A549 (cell line): ENCODE measurements around the gene MLKL. TPM values are rescaled to one million over a fixed set of nuclear protein-coding genes. Genes with fewer than 3 reads are reported as not detected.

Experiments used
- ATAC-seq, 2 experiments: fragments of 200-7000 bp in 1 of 2; fragments of >200 bp in 1 of 2; cut with Nextera tagmentation in 1 of 2; cut with Tn5 transposase in 1 of 2; 3 replicates each; pipeline versions ENCODE4 v1.8.0 to v1.9.1; 2018 to 2020; ENCODE audit warnings: mild to moderate bottlenecking in 1 of 2, moderate library complexity in 1 of 2
- CTCF ChIA-PET: fragments of 300-600 bp; sonication (Branson Sonifier 250); formaldehyde crosslinking; extraction: SDS; loops from one replicate; lab custom pipeline; 2021; ENCODE audit warnings: antibody characterized with exemption, inconsistent platforms; lab: Yijun Ruan, JAX
- POLR2A ChIA-PET: fragments of 350-600 bp; formaldehyde crosslinking; extraction: SDS; loops from one replicate; lab custom pipeline; 2021; ENCODE audit warnings: antibody characterized with exemption, inconsistent platforms; lab: Yijun Ruan, JAX
- DNase-seq, 2 experiments: peaks; one replicate each; pipeline versions ENCODE4 v3.0.0 to v3.0.0-alpha.2; 2011 to 2016; ENCODE audit warnings: low read depth in 1 of 2, low spot score in 1 of 2
- FAIRE-seq: peaks from 2 replicates; lab custom pipeline; 2011; peaks lifted over from hg19 to GRCh38; lab: Jason Lieb, UNC
- H3K27ac ChIP-seq, 2 experiments: fragments of >200 bp; sonication (Bioruptor Twin); formaldehyde crosslinking; 3 replicates each; pipeline ENCODE4 v1.5.1; 2016 to 2017
- H3K4me1 ChIP-seq: fragments of >200 bp; sonication (Bioruptor Twin); formaldehyde crosslinking; 3 replicates; pipeline ENCODE4 v1.6.1; 2016
- H3K4me2 ChIP-seq: fragments of >200 bp; sonication (Bioruptor Twin); formaldehyde crosslinking; 3 replicates; pipeline ENCODE4 v1.6.1; 2016
- H3K4me3 ChIP-seq: fragments of >200 bp; sonication (Bioruptor Twin); formaldehyde crosslinking; 3 replicates; pipeline ENCODE4 v1.5.1; 2016
- H3K9me3 ChIP-seq: fragments of >200 bp; sonication (Bioruptor Twin); formaldehyde crosslinking; 3 replicates; pipeline ENCODE4 v1.6.1; 2016
- BHLHE40 ChIP-seq: IDR thresholded peaks from 2 replicates; pipeline ENCODE4 v1.6.1; 2012; ENCODE audit warnings: low read depth, low read length, inconsistent platforms
- CTCF ChIP-seq: fragments of >200 bp; sonication (Bioruptor Twin); formaldehyde crosslinking; IDR thresholded peaks from 3 replicates; pipeline ENCODE4 v1.5.1; 2016
- EHF ChIP-seq: fragments of 250-450 bp; sonication (Bioruptor Pico); IDR thresholded peaks from 2 replicates; pipeline ENCODE4 v1.5.0; 2020; ENCODE audit warnings: mild to moderate bottlenecking
- FOSB ChIP-seq: fragments of 250-450 bp; sonication (Bioruptor Pico); IDR thresholded peaks from 2 replicates; pipeline ENCODE4 v1.5.0; 2020; ENCODE audit warnings: mild to moderate bottlenecking, moderate library complexity
- HDAC2 ChIP-seq: fragments of 200-600 bp; sonication (generic); IDR thresholded peaks from 2 replicates; pipeline ENCODE4 v1.6.1; 2016
- HOXA7 ChIP-seq: fragments of 250-450 bp; sonication (Bioruptor Pico); IDR thresholded peaks from 2 replicates; pipeline ENCODE4 v1.5.0; 2020; ENCODE audit warnings: mild to moderate bottlenecking, moderate library complexity
- HOXB13 ChIP-seq: fragments of 250-450 bp; sonication (Bioruptor Pico); IDR thresholded peaks from 2 replicates; pipeline ENCODE4 v1.5.0; 2020; ENCODE audit warnings: low read depth, mild to moderate bottlenecking, moderate library complexity
- JUN ChIP-seq, 2 experiments: fragments of >200 bp; sonication (Bioruptor Twin); formaldehyde crosslinking; IDR thresholded peaks; 2 replicates in 1 of 2; 3 replicates in 1 of 2; pipeline ENCODE4 v1.6.1; 2016 to 2017
- MAFK ChIP-seq: fragments of 450-650 bp; IDR thresholded peaks from 2 replicates; pipeline ENCODE4 v1.6.1; 2014; ENCODE audit not compliant: partially characterized antibody
- MAZ ChIP-seq: fragments of 150-350 bp; IDR thresholded peaks from 2 replicates; pipeline ENCODE4 v1.6.1; 2014; ENCODE audit warnings: antibody characterized with exemption, low read depth, low read length, borderline replicate concordance
- NR3C1 ChIP-seq: fragments of >200 bp; sonication (Bioruptor Twin); formaldehyde crosslinking; IDR thresholded peaks from 3 replicates; pipeline ENCODE4 v1.6.1; 2017
- RFX5 ChIP-seq: fragments of 450-650 bp; IDR thresholded peaks from 2 replicates; pipeline ENCODE4 v1.7.1; 2014; ENCODE audit warnings: antibody characterized with exemption, mild to moderate bottlenecking, moderate library complexity
- RNF2 ChIP-seq: fragments of 200-600 bp; sonication (generic); IDR thresholded peaks from 2 replicates; pipeline ENCODE4 v1.6.1; 2016; ENCODE audit warnings: low read depth, mild to moderate bottlenecking, antibody characterized with exemption, moderate library complexity, borderline replicate concordance
- SMC3 ChIP-seq: fragments of >200 bp; sonication (Bioruptor Twin); formaldehyde crosslinking; IDR thresholded peaks from 3 replicates; pipeline ENCODE4 v1.6.1; 2018; ENCODE audit warnings: inconsistent platforms
- USF2 ChIP-seq: fragments of 450-650 bp; IDR thresholded peaks from 2 replicates; pipeline ENCODE4 v1.6.1; 2014; ENCODE audit warnings: antibody characterized with exemption
- WGBS: methylation state at CpG from one replicate; pipeline ENCODE4 v1.1.6; 2017; ENCODE audit errors: missing lambda C conversion rate; 5-methylcytosine and 5-hydroxymethylcytosine counted together
- polyA plus RNA-seq, 4 experiments: library from polyadenylated mRNA; depleted of rRNA in 3 of 4; stranded (reverse); fragments of >200 nt; fragmentation: RNase III in 1 of 4; extraction: RNeasy Plus Mini Kit Qiagen cat#74134 plus additional on column Dnase treatment in 1 of 4; gene quantifications; 2 replicates in 3 of 4; 3 replicates in 1 of 4; pipeline ENCODE4 v1.2.3, GENCODE V29; 2011 to 2017
- TF ChIP-seq, protein P1 (sequence below): fragments of 150-350 bp; IDR thresholded peaks from 2 replicates; pipeline ENCODE4 v1.6.1; 2014; ENCODE audit warnings: low read depth, mild to moderate bottlenecking, low read length
- TF ChIP-seq, protein P2 (sequence below): fragments of >200 bp; sonication (Bioruptor Twin); formaldehyde crosslinking; IDR thresholded peaks from 2 replicates; pipeline ENCODE4 v1.6.1; 2016

Gene MLKL
- polyA plus RNA-seq, 2 of the 4 experiments (the other 2 are of a cell fraction) = 12.6 to 17.9 TPM

- Histone ChIP-seq H3K9me3 (no peaks in the 10 kb centered on the region), H3K4me2 (no peak overlapping the region), H3K27ac (no peak overlapping the region), H3K4me1 (peaks cover 8% of the 10 kb centered on the region; the same call in 1 of the 3 replicates), H3K4me3 (no peak overlapping the region)
- WGBS = 88% methylated on average over 5 of the region's 5 CpGs
- POLR2A ChIA-PET = no interaction called here
- ATAC-seq (no peak), DNase-seq (no peak), FAIRE-seq (no peak)
- CTCF ChIA-PET = no interaction called here
- TF ChIP-seq MAZ (no peak), JUN (IDR thresholded peaks at IDR 0.05) (no peak), RNF2 (no peak), NR3C1 (no peak), HOXB13 (CRISPR knock-in tag) (no peak), USF2 (no peak), HOXA7 (CRISPR knock-in tag) (no peak)
- TF ChIP-seq, protein P1, sequence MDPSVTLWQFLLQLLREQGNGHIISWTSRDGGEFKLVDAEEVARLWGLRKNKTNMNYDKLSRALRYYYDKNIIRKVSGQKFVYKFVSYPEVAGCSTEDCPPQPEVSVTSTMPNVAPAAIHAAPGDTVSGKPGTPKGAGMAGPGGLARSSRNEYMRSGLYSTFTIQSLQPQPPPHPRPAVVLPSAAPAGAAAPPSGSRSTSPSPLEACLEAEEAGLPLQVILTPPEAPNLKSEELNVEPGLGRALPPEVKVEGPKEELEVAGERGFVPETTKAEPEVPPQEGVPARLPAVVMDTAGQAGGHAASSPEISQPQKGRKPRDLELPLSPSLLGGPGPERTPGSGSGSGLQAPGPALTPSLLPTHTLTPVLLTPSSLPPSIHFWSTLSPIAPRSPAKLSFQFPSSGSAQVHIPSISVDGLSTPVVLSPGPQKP = no peak
- TF ChIP-seq, protein P2, sequence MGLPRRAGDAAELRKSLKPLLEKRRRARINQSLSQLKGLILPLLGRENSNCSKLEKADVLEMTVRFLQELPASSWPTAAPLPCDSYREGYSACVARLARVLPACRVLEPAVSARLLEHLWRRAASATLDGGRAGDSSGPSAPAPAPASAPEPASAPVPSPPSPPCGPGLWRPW = no peak
- TF ChIP-seq, all 56 proteins: peak for 0
These were observed 39.6 kb downstream of the MLKL start for GRCh38 chr16:74661064-74661463.

DNA sequence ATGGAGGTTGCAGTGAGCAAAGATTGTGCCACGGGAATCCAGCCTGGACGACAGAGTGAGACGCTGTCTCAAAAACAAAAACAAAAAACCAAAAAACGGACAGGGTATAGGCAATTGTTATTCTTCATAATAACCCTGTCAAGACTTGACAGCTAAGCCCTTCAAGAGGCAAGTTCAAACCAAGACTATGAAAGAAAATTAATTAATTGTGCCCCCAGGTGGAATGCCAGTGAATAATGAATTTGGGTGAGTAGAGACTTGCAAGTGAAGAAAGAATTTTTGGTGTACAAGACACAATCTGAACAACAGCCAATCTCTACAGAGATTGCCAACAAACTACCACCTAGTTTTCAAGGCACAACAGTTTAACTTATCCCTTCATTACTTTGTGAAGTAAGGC, 40.3 kb downstream of the MLKL start:
- ATAC-seq (no peak), FAIRE-seq (no peak), DNase-seq (no peak)
- H3K4me1 ChIP-seq = peaks cover 4% of the 10 kb centered on the region; the same call in 1 of the 3 replicates
- TF ChIP-seq FOSB (CRISPR knock-in tag) (no peak), CTCF (no peak), BHLHE40 (no peak), HDAC2 (no peak), RFX5 (no peak), EHF (CRISPR knock-in tag) (no peak)
- H3K27ac ChIP-seq = no peak overlapping the region
- WGBS = 85% methylated on average over 4 of the region's 4 CpGs
- H3K9me3 ChIP-seq = no peaks in the 10 kb centered on the region
- no peak overlapping the region for H3K4me2 ChIP-seq
- CTCF ChIA-PET = interaction anchor here (0.8 to 1.8 kb wide), 3 partner anchors 9 to 202 kb away, joined by 3 to 8 read pairs (median 5); no protein-coding TSS in a partner anchor
- H3K4me3 ChIP-seq = no peak overlapping the region
- POLR2A ChIA-PET = no interaction called here

- DNase-seq (no peak), FAIRE-seq (no peak)
- 85% methylated on average over 2 of the region's 2 CpGs for WGBS
- no peak overlapping the region for H3K4me3 ChIP-seq
- ChIA-PET POLR2A (no interaction called here), CTCF (interaction anchor here (1.2 to 1.8 kb wide), 3 partner anchors 8 to 204 kb away, joined by 5 to 8 read pairs (median 5); no protein-coding TSS in a partner anchor)
- H3K4me2 ChIP-seq = no peak overlapping the region
- H3K27ac ChIP-seq = no peak overlapping the region
- H3K4me1 ChIP-seq = no peaks in the 10 kb centered on the region
- TF ChIP-seq SMC3 = no peak
- no peak for TF ChIP-seq MAFK
- TF ChIP-seq, all 56 proteins: peak for 0
- no peak for ATAC-seq
- H3K9me3 ChIP-seq = no peaks in the 10 kb centered on the region
These were observed 41.6 kb downstream of the MLKL start for GRCh38 chr16:74659041-74659440.
